ENCODE data around the gene MCMBP.
"Not testable (repeated sequence)": the region's sequence is repeated elsewhere in the genome, so short reads cannot be mapped to it uniquely, and the experiment has no call there.

MCMBP gene, protein sequence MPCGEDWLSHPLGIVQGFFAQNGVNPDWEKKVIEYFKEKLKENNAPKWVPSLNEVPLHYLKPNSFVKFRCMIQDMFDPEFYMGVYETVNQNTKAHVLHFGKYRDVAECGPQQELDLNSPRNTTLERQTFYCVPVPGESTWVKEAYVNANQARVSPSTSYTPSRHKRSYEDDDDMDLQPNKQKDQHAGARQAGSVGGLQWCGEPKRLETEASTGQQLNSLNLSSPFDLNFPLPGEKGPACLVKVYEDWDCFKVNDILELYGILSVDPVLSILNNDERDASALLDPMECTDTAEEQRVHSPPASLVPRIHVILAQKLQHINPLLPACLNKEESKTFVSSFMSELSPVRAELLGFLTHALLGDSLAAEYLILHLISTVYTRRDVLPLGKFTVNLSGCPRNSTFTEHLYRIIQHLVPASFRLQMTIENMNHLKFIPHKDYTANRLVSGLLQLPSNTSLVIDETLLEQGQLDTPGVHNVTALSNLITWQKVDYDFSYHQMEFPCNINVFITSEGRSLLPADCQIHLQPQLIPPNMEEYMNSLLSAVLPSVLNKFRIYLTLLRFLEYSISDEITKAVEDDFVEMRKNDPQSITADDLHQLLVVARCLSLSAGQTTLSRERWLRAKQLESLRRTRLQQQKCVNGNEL
- total RNA-seq, result 106 to 180 (median 136) reads per million in 17 experiments

DNA sequence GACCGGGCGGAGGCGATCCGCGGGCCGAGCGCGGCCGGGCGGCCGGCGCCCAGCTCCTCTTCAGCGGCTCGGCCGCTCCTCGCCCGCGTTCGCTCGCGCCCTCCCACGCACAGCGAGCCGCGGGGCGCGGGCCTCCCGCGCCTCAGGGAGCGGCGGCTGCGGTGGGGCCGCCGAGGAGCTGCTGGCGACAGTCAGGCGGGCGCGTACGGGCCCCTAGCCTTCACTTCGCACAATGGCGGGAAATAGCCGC lies at the start of gene MCMBP:
MCMBP (minus strand) TSS at position 234 of the 250 bp plus-strand sequence. CDS start 259 bp downstream, outside the sequence.
- no peak for DNase-seq

DNA sequence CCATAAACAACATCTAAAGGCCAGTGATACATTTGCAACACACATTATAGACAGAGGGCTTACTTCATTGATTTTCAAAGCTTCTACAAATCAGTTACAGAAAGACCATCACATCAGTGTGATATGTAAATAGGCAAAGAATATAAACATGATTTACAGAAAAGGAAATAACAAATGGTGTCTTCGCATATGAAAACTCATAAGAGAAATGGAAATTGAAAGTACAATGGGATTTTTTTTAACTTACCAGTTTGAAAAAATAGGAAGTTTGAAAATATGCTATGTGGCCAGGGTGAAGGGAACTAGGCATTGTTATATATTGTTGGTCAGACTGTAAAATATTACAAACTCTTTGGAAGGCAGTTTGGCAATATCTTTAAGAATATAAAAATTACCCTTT lies 47.2 kb upstream of the MCMBP start:
- DNase-seq, result peak in 3 of 4 experiments; percentile 13 to 68 (median 57)

DNA sequence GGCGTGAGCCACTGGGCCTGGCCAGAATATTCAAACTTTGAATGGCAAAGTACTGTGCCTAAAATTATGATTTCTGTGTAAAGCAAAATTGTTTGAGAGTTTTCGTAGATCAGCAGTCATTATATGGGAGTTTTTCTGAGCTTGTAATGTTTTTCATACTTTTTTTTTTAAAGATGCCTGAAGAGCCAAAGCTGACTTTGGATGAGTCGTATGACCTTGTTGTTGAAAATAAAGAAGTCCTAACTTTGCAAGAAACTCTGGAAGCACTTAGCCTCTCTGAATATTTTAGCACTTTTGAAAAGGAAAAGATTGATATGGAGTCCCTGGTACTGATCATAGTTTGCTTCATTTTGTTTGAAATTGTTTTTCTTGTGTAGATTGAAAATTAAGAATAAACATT lies 46.6 kb upstream of the MCMBP start:
- DNase-seq, result peak in 2 of 4 experiments; percentile 33 to 37

DNA sequence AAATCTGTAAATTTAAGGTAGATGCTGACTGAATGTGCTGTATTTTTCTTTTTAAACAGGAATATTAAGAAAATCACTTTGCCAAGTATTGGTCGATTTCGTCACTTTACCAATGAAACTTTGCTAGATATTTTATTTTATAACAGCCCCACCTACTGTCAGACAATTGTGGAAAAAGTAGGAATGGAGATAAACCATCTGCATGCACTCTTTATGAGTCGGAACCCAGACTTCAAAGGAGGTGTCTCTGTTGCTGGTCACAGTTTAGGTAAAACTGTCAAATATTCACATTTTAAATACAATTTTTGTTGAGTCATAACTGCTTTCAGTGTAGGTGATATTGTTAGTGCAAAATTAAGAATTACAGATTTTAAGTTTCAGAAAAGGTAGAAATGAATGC lies 45.1 kb upstream of the MCMBP start:
- no peak for DNase-seq

DNA sequence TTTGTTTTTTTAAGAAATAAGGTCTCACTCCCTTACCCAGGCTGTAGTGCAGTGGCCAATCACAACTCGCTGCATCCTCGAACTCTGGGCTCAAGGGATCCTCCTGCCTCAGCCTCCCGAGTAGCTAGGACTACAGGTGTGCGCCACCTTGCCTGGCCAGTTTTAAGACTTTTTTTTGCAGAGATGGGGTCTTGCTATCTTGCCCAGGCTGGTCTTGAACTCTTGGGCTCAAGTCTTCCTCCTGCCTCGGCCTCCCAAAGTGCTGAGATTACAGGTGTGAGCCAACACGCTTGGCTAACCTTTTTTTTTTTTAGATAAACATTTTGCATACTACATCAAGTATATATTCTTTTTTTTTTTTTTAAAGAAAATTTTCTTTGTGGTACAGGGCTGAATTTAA lies 38.0 kb upstream of the MCMBP start:
- DNase-seq, result no peak

DNA sequence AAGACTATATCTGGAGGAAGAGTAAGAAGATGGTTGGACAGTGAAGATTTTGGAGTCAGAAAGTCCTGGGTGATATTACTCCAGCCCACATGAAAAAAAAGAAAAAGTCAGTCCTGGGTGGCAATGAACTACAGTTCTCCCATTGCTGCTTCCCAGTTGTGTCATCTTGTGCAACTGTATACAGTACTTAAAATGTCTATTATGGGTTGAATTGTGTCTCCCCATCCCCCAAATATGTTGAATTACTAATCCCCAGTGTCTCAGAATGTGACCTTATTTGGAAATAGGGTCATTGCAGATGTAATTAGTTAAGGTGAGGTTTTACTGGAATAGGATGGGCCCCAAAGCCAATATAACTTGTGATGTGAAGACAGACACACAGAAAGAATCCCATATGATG lies 35.5 kb upstream of the MCMBP start:
- DNase-seq, result no peak

DNA sequence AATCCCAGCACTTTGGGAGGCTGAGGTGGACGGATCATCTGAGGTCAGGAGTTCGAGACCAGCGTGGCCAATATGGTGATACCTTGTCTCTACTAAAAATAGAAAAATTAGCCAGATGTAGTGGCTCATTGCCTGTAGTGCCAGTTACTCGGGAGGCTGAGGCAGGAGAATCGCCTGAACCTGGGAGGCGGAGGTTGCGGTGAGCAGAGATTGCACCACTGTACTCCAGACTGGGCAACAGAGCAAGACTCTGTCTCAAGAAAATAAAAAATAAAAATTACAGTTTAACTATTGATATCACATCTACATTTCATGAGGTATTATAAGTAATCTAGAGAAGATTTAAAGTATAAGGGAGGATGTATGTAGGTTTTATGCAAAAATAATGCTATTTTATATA lies 35.1 kb upstream of the MCMBP start:
- DNase-seq, result not testable (repeated sequence)

DNA sequence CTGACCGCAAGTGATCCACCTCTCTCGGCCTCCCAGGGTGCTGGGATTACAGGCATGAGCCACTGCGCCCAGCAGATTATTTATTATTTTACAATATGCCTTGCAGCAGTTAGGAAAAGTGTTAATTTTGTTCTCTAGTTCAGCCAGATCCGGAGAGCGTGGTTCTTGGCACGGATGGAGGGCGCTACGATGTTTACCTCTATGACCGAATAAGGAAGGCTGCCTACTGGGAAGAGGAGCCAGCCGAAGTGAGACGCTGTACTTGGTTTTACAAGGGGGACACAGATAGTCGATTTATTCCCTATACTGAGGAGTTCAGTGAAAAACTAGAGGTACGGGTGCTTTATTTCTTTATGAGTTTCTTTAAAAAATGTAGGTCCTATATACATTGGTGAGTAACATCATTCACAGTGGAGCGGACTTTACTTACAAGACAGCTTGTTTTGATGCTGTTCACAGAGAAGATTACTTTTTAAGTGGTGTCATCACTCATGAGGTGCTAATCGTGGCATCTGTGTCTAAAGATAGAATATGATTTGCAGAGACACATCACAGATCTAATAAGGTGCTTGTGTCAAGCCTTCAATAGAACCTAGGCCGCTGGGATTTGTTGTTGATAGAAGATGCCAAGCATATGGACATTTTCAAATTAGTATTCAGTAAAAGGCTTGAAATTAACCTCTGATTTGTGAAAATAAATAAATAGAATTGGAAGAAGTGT lies 31.5 kb upstream of the MCMBP start:
- no peak for DNase-seq

DNA sequence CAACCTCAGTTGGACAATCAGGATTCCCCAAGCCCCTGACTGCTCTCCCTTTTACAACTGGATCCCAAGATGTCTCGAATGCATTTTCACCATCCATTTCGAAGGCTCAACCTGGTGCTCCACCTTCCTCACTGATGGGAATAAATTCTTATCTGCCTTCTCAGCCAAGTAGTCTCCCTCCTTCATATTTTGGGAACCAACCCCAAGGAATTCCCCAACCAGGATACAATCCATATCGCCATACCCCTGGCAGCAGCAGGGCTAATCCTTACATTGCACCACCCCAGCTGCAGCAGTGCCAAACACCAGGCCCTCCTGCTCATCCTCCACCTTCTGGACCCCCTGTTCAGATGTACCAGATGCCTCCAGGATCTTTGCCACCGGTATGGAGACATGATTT lies 25.9 kb upstream of the MCMBP start:
- no peak for DNase-seq

DNA sequence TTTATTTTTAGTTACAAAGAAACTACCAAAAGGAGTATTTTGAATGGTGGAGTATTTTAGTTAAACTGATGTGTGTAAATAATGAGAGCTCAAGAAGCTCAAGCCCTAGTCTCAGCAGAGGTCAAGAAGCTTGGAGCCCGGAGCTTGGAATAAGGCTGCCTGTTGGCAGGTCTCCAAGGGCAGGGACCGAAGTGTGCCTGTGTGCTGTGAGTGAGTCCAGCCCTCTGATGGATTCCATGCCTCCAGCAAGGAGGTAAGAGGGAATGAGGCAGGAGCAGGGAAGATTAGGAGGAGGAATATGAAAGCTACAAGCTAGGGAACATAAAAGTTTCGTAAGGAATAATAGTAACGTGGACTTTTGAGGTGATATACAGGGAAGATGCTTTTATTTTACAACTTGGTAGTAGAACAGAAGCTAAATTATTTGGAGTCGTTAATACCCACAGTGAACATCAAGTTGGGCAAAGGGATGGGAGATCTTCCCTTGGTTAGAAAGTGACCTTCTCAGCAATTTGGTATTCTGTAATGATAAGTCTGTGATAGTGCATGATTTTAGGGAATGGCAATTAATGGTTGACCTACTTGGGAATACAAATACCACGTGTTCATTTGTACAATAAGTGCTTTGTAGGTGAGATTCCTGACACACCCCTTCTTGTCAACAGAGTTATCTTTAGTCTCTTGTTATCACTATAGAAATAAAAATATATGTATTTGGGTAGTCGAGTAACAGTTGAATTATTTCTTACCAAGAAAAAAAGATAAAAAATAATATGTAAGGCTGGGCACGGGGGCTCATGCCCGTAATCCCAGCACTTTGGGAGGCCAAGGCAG lies 24.5 kb upstream of the MCMBP start:
- no peak for DNase-seq

DNA sequence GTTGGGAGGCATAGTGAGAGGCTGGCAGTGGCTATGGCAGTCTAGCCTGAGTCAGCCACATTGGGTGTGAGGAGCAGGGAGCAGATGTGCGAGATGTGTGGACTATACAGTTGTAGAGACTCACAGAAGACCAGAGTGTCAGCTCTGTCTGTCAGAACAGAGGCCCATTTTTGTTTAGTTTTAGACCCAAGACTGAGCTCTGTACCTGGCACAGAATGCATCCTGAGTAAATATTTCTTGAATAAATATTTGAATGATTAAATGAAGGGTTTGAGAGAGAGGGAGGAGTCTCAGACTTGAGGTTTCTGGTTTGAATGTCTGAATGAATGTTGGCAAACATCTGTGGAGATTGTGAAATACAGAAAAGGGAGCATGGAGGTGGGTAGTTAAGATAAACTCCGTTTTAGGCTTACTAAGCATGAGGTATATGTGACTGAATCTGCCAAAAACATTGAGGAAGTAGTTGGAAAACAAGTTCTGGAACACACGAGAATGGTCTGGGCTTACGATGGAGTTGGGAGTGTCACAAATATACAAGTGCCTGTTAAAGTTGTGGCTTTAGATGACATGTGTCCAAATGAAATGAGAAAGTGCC lies 23.5 kb upstream of the MCMBP start:
- peak; percentile 17 to 69 (median 44) for DNase-seq

DNA sequence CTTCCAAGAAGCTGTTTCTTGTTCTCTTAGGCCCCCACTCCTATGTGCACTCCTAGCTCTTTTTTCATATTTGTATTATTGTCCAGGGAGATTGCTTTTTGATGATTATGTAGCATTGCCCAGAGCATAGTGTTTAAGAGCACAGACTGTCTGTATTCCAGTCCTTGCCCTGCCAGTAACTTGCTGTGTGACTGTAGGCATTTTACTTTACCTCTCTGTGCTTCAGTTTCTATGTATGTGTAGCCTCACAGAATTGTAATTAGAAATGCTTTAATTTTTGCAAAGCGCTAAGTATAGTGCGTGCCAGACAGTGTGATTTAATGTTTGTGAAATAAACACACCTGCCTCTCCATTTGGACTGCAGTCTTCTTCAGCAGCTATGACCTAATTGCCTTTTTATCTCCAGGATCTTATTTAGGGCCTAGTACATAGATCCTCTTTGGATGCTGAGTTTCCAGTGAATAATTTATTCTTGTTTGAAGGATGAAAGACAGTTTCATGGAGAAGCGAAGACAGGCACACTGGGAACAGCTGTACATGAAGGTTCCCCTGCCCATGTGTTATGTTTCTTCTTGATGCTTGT lies 21.3 kb upstream of the MCMBP start:
- no peak for DNase-seq

DNA sequence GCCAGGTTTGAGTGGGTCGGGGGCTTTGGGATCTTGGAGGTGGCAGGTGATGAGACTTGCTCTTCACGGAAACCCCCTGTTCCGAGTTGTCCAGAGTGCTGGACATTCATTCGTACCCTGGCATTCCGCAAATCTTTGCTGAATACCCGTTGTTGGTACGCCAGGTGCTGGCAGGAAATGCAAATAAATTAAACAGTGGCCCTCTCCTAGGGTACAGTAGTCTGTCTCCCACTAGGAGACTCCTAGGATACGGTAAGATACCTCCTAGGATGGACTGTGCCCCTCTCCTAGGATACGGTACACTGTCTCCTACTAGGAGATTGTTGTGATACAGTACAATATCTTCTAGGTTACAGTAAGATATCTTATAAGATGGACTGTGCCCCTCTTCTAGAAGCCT lies 20.4 kb upstream of the MCMBP start:
- no peak for DNase-seq

DNA sequence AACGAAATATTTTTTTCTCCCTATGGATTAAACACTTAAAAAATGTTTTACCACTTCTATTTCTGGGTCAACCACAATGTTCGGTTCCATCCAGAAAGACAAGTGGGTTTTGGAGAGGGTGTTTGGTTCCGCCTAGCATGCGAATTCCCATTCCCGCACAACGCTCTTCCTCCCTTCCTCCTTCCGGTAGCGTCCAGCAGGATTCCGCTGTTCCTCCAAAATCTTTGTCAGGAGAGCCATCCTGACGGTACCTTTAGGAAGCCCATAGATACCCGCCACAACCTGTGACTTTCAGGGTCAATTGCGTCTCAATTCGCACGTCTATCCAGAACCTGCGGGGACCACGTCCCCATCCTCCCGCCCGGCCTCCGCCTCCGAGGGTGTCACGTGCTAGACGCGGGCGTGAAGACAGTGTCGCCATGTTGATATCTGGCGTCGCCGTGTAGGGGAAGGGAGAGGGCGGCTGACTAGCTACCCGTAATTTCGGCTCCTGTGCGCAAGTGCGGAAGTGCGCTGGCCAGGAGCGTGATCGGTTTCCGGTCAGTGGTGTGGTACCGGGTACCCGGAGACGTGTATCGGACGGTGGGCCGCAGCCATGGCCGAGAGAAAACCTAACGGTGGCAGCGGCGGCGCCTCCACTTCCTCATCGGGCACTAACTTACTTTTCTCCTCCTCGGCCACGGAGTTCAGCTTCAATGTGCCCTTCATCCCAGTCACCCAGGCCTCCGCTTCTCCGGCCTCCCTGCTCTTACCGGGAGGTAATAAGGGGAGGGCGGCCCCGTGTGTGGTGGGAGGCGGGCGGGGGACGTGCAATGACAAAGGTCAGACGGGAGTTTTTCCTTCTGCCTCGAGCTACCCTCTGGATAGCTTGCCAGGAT lies 19.8 kb upstream of the MCMBP start, which contains the start of gene SEC23IP:
SEC23IP (plus strand) TSS at position 543 of the 878 bp plus-strand sequence; CDS start at position 596, 53 bp downstream.
- DNase-seq, result peak; percentile 95 to 98 (median 97)

DNA sequence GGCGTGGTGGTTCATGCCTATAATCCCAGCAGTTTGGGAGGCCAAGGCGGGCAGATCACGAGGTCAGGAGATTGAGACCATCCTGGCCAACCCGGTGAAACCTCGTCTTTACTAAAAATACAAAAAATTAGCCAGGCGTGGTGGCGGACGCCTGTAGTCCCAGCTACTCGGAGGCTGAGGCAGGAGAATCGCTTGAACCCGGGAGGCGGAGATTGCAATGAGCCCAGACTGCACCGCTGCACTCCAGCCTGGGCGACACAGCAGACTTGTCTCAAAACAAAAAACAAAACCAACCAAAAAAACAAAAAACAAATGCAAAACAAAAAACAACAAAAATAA lies 19.2 kb upstream of the MCMBP start:
- DNase-seq, result not testable (repeated sequence)

DNA sequence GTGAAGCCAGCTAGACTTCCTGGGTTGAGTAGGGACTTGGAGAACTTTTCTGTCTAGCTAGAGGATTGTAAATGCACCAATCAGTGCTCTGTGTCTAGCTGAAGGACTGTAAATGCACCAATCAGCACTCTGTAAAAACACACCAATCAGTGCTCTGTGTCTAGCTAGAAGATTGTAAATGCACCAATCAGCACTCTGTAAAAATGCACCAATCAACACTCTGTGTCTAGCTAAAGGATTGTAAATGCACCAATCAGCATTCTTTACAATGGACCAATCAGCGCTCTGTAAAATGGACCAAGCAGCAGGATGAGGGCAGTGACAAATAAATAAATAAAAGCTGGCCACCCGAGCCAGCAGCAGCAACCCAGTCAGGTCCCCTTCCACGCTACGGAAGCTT lies 17.7 kb upstream of the MCMBP start:
- not testable (repeated sequence) for DNase-seq

DNA sequence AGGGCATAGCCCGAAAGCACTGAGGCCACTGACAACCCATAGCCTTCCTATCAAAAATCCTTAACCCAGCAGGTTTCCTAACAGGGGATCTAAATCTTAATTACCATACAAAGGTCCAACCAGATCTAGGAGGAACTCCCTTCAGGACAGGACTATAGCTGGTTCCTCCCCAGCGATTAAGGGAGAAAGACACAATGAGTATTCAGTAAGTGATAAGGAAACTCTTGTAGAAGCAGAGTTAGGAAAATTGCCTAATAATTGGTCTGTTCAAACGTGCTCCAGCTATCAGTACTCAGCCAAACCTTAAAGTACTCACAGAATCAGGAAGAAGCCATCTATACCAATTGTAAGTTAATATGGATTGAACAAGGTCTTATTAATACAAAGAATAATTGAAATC lies 16.6 kb upstream of the MCMBP start:
- peak in 2 of 4 experiments; percentile 21 to 23 for DNase-seq

DNA sequence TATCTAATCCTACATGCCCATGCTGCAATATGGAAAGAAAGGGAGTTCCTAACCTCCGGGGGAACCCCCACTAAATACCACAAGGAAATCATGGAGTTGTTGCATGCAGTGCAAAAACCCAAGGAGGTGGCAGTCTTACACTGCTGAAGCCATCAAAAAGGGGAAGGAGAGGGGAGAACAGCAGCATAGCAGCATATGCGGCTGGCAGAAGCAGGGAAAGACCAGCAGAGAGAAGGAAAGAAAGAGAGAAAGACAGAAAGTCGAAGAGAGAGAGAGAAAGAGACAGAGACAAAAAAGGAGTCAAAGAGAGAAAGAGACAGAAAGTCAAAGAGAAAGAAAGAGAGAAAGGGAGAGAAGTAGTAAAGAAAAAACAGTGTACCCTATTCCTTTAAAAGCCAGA lies 16.1 kb upstream of the MCMBP start:
- DNase-seq, result peak; percentile 37 to 62 (median 56)

DNA sequence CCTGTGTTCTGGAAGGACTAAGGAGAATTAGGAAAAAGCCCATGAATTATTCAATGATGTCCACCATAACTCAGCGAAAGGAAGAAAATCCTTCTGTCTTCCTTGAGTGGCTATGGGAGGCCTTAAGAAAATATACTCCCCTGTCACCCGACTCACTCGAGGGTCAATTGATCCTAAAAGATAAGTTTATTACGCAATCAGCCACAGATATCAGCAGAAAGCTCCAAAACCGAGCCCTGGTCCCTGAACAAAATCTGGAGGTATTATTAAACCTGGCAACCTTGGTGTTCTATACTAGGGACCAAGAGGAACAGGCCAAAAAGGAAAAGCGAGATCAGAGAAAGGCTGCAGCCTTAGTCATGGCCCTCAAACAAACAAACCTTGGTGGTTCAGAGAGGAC lies 13.4 kb upstream of the MCMBP start:
- not testable (repeated sequence) for DNase-seq

DNA sequence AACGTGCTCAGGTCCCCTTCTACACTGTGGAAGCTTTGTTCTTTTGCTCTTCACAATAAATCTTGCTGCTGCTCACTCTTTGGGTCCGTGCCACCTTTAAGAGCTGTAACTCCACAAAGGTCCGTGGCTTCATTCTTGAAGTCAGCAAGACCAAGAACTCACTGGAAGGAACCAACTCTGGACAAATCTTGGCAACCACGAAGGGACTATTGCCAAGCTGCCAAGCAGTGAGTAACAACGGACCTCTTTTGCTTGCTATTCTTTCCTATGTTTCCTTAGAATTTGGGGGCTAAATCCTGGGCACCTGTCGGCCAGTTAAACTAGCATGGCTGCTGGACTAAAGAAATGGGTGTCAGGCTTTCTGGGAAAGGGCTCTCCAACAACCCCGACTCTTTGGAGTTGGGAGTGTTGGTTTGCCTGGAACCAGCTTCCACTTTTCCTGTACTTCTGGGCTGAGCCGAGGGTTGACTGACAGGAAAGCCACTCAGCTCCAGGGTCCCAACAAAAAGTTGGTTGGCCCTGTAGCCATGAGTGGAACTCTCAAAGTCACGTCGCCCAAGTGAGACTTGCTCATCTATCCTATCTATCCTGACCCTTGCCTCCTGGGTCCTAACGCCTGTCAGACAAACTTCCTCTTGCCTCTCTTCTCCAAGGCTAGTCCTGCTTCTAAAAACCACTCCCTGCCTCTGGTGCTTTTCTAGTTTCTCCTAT lies 11.4 kb upstream of the MCMBP start:
- not testable (repeated sequence) for DNase-seq

Measured in suppressor macrophage (primary cell).